Stimulated activated CD8-positive, alpha-beta memory T cell treated with anti-CD3 and anti-CD28 coated beads, Interleukin-7, amount 100 ng/mL, for 48 hours (primary cell): Measurements from ENCODE around the gene SEPTIN3.

Experiments used
- DNase-seq, 2 donors: peaks; one replicate each; pipeline ENCODE4 v3.0.0-alpha.2; 2020; ENCODE audit warnings: low read depth in 1 of 2; ENCODE audit errors: extremely low read depth in 1 of 2

The SEPTIN3 gene

GRCh38 chr22:41974691-41975290 lies 5.5 kb downstream of the SEPTIN3 start:
- no peak for DNase-seq

GRCh38 chr22:41975299-41976069 lies 6.2 kb downstream of the SEPTIN3 start:
- DNase-seq: no peak

GRCh38 chr22:41976070-41976901 lies 7.0 kb downstream of the SEPTIN3 start:
- DNase-seq: no peak

- DNase-seq: no peak
Measured at GRCh38 chr22:41976961-41977566, 7.8 kb downstream of the SEPTIN3 start.

GRCh38 chr22:41978732-41979131 lies 9.5 kb downstream of the SEPTIN3 start:
- DNase-seq: no peak

- DNase-seq: no peak
Measured at GRCh38 chr22:41979423-41980250, 10.4 kb downstream of the SEPTIN3 start.

- no peak for DNase-seq
Measured at GRCh38 chr22:41982865-41983264, 13.6 kb downstream of the SEPTIN3 start.

GRCh38 chr22:41983513-41984405 lies 14.5 kb downstream of the SEPTIN3 start:
- no peak for DNase-seq

GRCh38 chr22:41987276-41987675 lies 18.0 kb downstream of the SEPTIN3 start:
- no peak for DNase-seq

- DNase-seq: no peak
Measured at GRCh38 chr22:41989246-41989645, 20.0 kb downstream of the SEPTIN3 start.

- no peak for DNase-seq
Measured at GRCh38 chr22:41991111-41991510, 21.9 kb downstream of the SEPTIN3 start.

- no peak for DNase-seq
Measured at GRCh38 chr22:41992496-41992895, 23.3 kb downstream of the SEPTIN3 start.

GRCh38 chr22:41995211-41995610 lies 26.0 kb downstream of the SEPTIN3 start:
- DNase-seq: no peak

- no peak for DNase-seq
Measured at GRCh38 chr22:41996826-41997225, 27.6 kb downstream of the SEPTIN3 start.

- peak; percentile 66 to 80 for DNase-seq
Measured at GRCh38 chr22:41998361-41999261, 29.4 kb downstream of the SEPTIN3 start, which contains the start of gene WBP2NL. Gene WBP2NL, plus strand, starts transcription at chr22:41998788. Its CDS starts 31 bp downstream, at chr22:41998819.

GRCh38 chr22:42000466-42000865 lies 31.2 kb downstream of the SEPTIN3 start:
- DNase-seq: no peak

GRCh38 chr22:42001121-42001520 lies 31.9 kb downstream of the SEPTIN3 start:
- DNase-seq: no peak

GRCh38 chr22:42001706-42002105 lies 32.5 kb downstream of the SEPTIN3 start:
- DNase-seq: no peak
